Endodermal cell (in vitro differentiated cells): ENCODE measurements around the gene ZNF254. TPM values are rescaled to one million over a fixed set of nuclear protein-coding genes. Genes with fewer than 3 reads are reported as not detected.

ENCODE experiments used
- DNase-seq: peaks from one replicate; pipeline ENCODE4 v3.0.0-alpha.2; 2017
- H3K27ac ChIP-seq: 2 replicates; pipeline ENCODE4 v1.5.1; 2013; ENCODE audit warnings: mild to moderate bottlenecking, low read depth, low read length, moderate library complexity
- H3K27me3 ChIP-seq: 2 replicates; pipeline ENCODE4 v1.6.1; 2013; ENCODE audit warnings: mild to moderate bottlenecking, low read length, moderate library complexity; ENCODE audit not compliant: insufficient read depth, control insufficient read depth, poor library complexity, severe bottlenecking
- H3K36me3 ChIP-seq: 2 replicates; pipeline ENCODE4 v1.7.0; 2013; ENCODE audit warnings: mild to moderate bottlenecking, low read length, moderate library complexity; ENCODE audit not compliant: control insufficient read depth, insufficient read depth
- H3K4me1 ChIP-seq: one replicate; pipeline ENCODE4 v1.7.0; 2013; ENCODE audit warnings: low read length; ENCODE audit not compliant: control insufficient read depth, insufficient read depth
- H3K4me3 ChIP-seq: 2 replicates; pipeline ENCODE4 v1.5.1; 2013; ENCODE audit warnings: mild to moderate bottlenecking, low read length, moderate library complexity
- H3K9ac ChIP-seq: 2 replicates; pipeline ENCODE4 v1.6.1; 2013; ENCODE audit warnings: mild to moderate bottlenecking, low read length, moderate library complexity; ENCODE audit not compliant: poor library complexity, severe bottlenecking; ENCODE audit errors: extremely low read depth
- H3K9me3 ChIP-seq: 2 replicates; pipeline ENCODE4 v1.6.1; 2013; ENCODE audit warnings: mild to moderate bottlenecking, low read length, moderate library complexity; ENCODE audit not compliant: control insufficient read depth
- H3K27ac Mint-ChIP-seq: 2 replicates; pipeline ENCODE4 v1.8.0; 2020; ENCODE audit warnings: mixed read lengths
- H3K27me3 Mint-ChIP-seq: 2 replicates; pipeline ENCODE4 v1.8.0; 2021; ENCODE audit warnings: mild to moderate bottlenecking, mixed read lengths; ENCODE audit not compliant: insufficient read depth
- H3K36me3 Mint-ChIP-seq: 2 replicates; pipeline ENCODE4 v1.8.0; 2020; ENCODE audit warnings: low read depth, mixed read lengths
- H3K4me1 Mint-ChIP-seq: 2 replicates; pipeline ENCODE4 v1.8.0; 2020; ENCODE audit warnings: mixed read lengths
- H3K4me3 Mint-ChIP-seq: 2 replicates; pipeline ENCODE4 v1.8.0; 2020; ENCODE audit warnings: mild to moderate bottlenecking, moderate library complexity, mixed read lengths
- H3K9me3 Mint-ChIP-seq: 2 replicates; pipeline ENCODE4 v1.8.0; 2020; ENCODE audit warnings: mild to moderate bottlenecking, mixed read lengths
- WGBS, 2 experiments: methylation state at CpG; one replicate each; pipeline versions ENCODE4 v1.1.5 to v1.1.7; 2013; ENCODE audit warnings: missing lambda C conversion rate in 2 of 2, mixed read lengths in 1 of 2; ENCODE audit not compliant: insufficient coverage in 1 of 2, insufficient read length in 1 of 2; 5-methylcytosine and 5-hydroxymethylcytosine counted together
- total RNA-seq, 2 donors: library from RNA; stranded (reverse); fragmentation: NEBNext Ultra II Directional in 1 of 2; extraction: Animal tissue kit (Norgen Biotek cat#: 25700) in 1 of 2; gene quantifications; 2 replicates in 1 of 2; 3 replicates in 1 of 2; pipeline ENCODE4 v1.2.1, GENCODE V29; 2021
- TF ChIP-seq, protein P1 (sequence below): fragments of 200-600 bp; sonication (generic); conservative IDR thresholded peaks from 2 replicates; pipeline ENCODE4 v1.5.0; 2021; ENCODE audit warnings: antibody characterized with exemption, mild to moderate bottlenecking

The ZNF254 gene
- total RNA-seq, 2 donors from 2014 or later = 30.7 to 33.8 TPM

DNA sequence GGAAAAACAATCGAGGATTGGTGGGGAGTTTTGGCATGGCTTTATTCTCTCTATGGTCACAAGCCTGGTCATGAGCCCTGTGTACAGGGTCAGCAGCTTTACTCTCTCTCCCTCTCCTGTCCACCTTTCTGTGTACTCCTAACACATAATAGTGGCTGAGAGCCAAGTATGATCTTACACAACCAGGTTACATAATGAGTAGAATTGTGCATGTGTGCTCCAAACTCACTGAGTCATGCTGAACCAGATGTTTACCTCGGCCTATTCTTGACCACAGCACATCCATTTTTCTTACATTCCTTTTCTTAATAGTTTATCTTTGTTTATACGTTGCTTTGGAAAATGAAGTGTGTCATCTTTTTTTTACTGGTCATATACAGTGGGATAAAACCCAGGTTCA, 53.1 kb downstream of the ZNF254 start:
- Mint-ChIP-seq H3K9me3 (peaks cover 56% of the 10 kb centered on the region), H3K4me3 (no peak overlapping the region), H3K27me3 (no peaks in the 10 kb centered on the region), H3K4me1 (peaks cover 6% of the 10 kb centered on the region), H3K36me3 (peaks cover 38% of the 10 kb centered on the region), H3K27ac (no peak overlapping the region)
- no peak overlapping the region for H3K27ac ChIP-seq
- H3K4me3 ChIP-seq = no peak overlapping the region
- TF ChIP-seq, protein P1, sequence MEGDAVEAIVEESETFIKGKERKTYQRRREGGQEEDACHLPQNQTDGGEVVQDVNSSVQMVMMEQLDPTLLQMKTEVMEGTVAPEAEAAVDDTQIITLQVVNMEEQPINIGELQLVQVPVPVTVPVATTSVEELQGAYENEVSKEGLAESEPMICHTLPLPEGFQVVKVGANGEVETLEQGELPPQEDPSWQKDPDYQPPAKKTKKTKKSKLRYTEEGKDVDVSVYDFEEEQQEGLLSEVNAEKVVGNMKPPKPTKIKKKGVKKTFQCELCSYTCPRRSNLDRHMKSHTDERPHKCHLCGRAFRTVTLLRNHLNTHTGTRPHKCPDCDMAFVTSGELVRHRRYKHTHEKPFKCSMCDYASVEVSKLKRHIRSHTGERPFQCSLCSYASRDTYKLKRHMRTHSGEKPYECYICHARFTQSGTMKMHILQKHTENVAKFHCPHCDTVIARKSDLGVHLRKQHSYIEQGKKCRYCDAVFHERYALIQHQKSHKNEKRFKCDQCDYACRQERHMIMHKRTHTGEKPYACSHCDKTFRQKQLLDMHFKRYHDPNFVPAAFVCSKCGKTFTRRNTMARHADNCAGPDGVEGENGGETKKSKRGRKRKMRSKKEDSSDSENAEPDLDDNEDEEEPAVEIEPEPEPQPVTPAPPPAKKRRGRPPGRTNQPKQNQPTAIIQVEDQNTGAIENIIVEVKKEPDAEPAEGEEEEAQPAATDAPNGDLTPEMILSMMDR = no peak
- WGBS, 2 experiments = 90 to 100% methylated on average over 1 to 3 of the region's 3 CpGs
- no peak for DNase-seq
- peaks cover 2% of the 10 kb centered on the region for H3K4me1 ChIP-seq
- H3K27me3 ChIP-seq = no peaks in the 10 kb centered on the region
- H3K9me3 ChIP-seq = peaks cover 80% of the 10 kb centered on the region
- H3K36me3 ChIP-seq = peaks cover 41% of the 10 kb centered on the region
- no peak overlapping the region for H3K9ac ChIP-seq

DNA sequence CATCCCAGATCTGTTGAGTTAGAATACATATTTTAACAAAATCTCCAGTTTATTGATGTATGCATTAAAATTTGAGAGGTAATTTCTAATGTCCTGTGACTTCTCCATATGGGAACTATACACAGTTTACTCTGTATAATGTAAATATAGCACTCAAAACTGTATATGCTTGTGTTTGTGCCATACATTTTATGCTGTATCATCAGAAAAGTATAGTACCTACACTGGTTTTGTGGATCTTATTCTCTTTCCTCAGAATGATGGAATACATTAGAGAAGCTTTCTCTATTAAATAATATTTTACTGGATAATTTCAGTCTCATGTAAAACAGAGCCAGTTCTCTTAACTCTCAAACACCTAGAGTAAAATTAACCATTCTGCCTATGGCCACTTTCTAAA, 53.6 kb downstream of the ZNF254 start:
- Mint-ChIP-seq H3K27ac (no peak overlapping the region), H3K4me1 (peaks cover 6% of the 10 kb centered on the region), H3K27me3 (no peaks in the 10 kb centered on the region), H3K9me3 (peaks cover 56% of the 10 kb centered on the region), H3K4me3 (no peak overlapping the region), H3K36me3 (peaks cover 36% of the 10 kb centered on the region)
- DNase-seq = no peak
- TF ChIP-seq, protein P1 = no peak
- peaks cover 80% of the 10 kb centered on the region for H3K9me3 ChIP-seq
- H3K27ac ChIP-seq = no peak overlapping the region
- no peak overlapping the region for H3K9ac ChIP-seq
- H3K27me3 ChIP-seq = no peaks in the 10 kb centered on the region
- peak overlapping the region; percentile 77 for H3K4me3 ChIP-seq
- peaks cover 2% of the 10 kb centered on the region for H3K4me1 ChIP-seq
- peaks cover 36% of the 10 kb centered on the region for H3K36me3 ChIP-seq

DNA sequence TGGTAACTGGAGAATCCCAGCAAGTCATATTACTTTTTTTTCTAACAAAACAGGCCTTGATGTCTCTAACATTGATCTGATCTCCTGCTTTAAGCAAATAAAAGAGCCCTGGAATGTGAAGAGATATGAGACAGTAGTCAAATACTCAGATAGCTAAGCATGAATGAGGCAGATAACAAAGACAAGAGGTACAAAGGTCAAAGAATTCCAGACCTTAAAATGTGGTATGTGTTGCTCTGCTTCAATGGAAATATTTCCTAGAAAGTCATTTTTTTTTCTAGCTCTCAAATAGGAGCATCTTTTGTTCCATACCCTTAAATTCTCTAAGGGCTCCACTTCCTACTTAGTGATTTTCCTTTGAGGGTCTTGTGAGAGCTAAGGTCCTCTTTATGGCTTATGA, 54.6 kb downstream of the ZNF254 start:
- peaks cover 6% of the 10 kb centered on the region for H3K4me1 Mint-ChIP-seq
- Histone ChIP-seq H3K9me3 (peaks cover 80% of the 10 kb centered on the region), H3K9ac (no peak overlapping the region), H3K36me3 (peaks cover 34% of the 10 kb centered on the region), H3K4me3 (peak overlapping the region; percentile 77), H3K4me1 (peaks cover 2% of the 10 kb centered on the region), H3K27me3 (no peaks in the 10 kb centered on the region), H3K27ac (no peak overlapping the region)
- H3K27ac Mint-ChIP-seq = no peak overlapping the region
- TF ChIP-seq, protein P1 = no peak
- no peak for DNase-seq
- peaks cover 33% of the 10 kb centered on the region for H3K36me3 Mint-ChIP-seq
- no peak overlapping the region for H3K4me3 Mint-ChIP-seq
- no peaks in the 10 kb centered on the region for H3K27me3 Mint-ChIP-seq
- peaks cover 55% of the 10 kb centered on the region for H3K9me3 Mint-ChIP-seq
